GM18861 (cell line): ENCODE results near the gene PAN2.
"Not testable (repeated sequence)": the region's sequence is repeated elsewhere in the genome, so short reads cannot be mapped to it uniquely, and the experiment has no call there.

Experiments used
- ATAC-seq: cut with Tn5 transposase; IDR thresholded peaks from one replicate; pipeline ENCODE4 v1.9.1; 2021; ENCODE audit not compliant: unreplicated experiment

The PAN2 gene

DNA sequence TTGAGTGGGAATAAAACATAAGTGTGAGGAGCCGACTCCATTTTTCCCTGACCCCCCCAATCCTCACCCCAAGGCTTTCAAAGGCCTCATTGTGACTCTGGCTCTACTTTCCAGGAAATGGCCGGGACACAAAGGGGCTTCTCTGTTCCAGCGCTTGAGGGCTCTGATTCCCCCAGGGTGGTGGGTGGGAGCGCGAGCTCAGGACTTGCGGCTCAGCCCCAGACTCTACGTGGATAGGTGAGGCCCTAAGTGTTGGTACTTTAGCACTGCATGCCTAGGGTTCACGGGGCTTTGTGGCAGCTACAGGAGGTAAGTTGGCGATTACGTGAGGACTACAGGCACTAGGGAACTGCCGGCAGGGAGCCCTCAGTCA, 18.6 kb downstream of the PAN2 start:
- no peak for ATAC-seq

- no peak for ATAC-seq
Observed at GRCh38 chr12:56311003-56311402, 22.8 kb downstream of the PAN2 start.

- ATAC-seq = no peak
Observed at GRCh38 chr12:56308714-56309113, 25.1 kb downstream of the PAN2 start.

- ATAC-seq = no peak
Observed at GRCh38 chr12:56307221-56307965, 26.4 kb downstream of the PAN2 start.

- ATAC-seq = no peak
Observed at GRCh38 chr12:56304872-56305590, 28.8 kb downstream of the PAN2 start.

- ATAC-seq = no peak
Observed at GRCh38 chr12:56304276-56304675, 29.5 kb downstream of the PAN2 start.

DNA sequence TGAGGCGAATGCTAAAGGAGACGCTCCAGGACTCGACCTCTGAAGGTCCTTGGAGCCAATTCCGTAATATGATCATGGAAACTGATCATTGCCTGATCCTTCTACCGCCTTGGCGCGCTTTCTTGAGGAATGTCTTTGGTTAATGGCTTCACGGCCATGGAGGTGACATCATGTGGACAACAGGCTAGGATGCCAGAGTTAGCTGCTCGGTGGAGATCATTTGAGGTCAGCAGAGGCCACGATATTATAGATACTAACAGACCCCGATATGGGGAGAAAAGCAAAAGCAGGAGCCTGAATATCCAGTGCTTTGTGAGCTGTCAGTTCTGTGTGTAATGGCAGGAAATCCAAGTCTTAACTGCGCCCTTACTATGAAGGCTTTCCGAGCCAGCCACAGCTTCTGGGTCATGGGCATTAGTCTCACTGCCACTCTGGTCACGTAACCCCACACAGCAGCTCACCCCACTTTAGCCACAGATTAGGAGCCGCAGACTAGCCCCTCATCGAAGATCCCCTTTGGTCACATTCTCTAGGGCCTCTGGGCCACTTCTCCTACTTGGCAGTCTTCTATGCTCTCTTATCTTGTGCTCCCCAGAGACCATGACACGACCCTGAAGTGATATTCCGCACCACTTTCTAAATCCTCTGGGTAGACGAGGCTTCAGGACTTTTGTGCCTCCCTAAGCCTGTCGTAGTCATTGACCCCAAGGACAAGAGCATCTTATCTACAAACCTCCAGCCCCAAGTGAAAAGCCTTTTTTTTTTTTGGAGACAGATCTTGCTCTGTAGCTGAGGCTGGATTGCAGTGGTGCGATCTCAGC, 32.9 kb downstream of the PAN2 start:
- no peak for ATAC-seq

- ATAC-seq = peak; percentile 85
Observed at GRCh38 chr12:56299853-56300643, 33.8 kb downstream of the PAN2 start, which contains the start of gene CS. Gene CS (minus strand): TSS chr12:56300330. CDS start chr12:56300201, 129 bp downstream.

DNA sequence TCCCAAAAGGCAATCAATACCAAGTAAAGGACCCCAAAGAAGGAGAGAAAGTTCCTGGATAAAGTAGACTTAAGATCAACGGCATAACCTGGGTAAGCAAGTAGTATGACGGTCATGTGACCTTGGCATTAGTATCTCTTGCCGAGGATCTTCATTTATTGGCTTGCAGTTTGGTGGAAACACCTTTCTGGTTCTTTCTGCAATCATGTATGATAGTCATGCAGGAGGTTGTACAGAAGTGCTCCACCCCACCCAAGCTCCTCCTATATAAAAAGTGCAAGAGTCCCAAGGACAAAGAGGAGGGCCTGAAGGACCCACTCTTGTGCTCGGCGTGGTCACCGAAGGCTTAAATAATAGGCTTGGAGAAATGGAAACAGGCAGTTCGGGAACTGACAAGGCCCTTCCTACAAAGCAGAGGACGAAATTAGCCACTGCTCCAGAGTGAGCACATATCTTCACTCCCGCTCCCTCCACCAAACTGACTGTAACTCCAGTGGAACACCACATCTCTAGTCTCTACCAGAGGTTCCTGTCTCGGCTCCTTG, 34.4 kb downstream of the PAN2 start:
- no peak for ATAC-seq

- ATAC-seq = no peak
Observed at GRCh38 chr12:56298828-56299227, 35.0 kb downstream of the PAN2 start.

DNA sequence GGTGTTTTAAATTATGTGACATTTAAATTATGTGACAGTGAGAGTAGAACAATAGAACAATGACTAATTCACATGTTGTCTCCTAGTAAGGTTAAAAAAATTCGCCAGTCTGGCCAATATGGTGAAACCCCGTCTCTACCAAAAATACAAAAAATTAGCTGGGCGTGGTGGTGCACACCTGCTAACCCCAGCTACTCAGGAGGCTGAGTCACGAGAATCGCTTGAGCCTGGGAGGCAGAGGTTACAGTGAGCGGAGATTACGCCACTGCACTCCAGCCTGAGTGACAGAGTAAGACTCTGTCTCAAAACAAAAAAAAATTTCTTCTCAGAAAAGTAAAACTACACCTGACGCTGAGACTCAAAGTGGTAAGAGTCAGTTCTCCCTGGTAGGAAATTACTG, 36.4 kb downstream of the PAN2 start:
- no peak for ATAC-seq

DNA sequence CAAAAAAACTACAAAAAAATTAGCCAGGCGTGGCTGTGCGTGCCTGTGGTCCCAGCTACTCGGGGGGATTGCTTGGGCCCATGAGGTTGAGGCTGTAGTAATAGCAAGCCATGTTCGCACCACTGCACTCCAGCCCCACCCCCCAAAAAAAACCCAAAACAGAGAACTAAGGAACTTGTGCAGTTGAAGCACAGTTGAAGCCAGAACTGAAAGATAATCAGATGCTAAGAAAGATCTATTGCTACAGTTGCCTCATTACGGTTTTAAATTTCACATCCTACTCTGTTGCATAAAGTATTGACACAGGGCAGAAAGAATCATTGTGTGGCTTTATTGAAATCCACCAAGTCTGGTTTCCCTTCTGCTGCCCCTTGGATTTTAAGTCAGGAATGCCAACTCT, 37.5 kb downstream of the PAN2 start:
- no peak for ATAC-seq

- no peak for ATAC-seq
Observed at GRCh38 chr12:56293795-56294194, 40.0 kb downstream of the PAN2 start.

GRCh38 chr12:56288705-56289387, 45.0 kb downstream of the PAN2 start:
- ATAC-seq = no peak

DNA sequence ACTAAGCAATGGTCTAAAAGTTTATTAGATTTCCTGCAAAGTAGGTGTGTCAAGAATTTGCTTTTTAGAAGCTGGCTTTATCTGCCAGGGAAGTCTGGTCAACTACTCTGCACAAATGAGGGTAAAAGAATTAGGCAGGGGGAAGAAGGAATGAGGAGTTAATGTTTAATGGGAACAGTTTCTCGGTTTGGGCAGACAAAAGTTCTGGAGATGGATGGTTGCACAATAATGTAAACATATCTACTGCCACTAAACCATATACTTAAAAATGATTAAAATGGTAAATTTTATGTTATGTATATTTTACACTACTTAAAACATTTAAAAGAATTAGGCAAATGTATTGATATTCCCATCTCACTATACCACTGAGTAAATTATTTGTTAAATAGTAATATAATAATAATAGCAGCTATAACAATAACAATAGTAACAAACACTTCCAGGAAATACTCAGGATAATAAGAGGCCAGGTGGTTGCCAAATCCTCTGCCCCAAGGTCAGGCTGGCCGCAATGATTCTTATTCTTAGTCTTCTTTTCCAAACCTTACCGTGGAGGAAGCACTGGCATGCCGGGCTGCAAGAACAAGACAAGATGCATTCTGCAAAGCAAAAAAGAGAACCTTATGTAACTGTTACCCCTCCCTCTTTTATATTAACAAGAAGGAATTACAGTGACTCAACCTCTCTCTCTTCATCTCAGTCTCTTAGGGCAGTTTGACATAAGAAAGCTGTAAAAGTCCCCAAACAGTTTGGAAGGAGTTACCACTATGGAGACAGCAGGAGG, 47.6 kb downstream of the PAN2 start:
- no peak for ATAC-seq

- not testable (repeated sequence) for ATAC-seq
Observed at GRCh38 chr12:56284263-56284662, 49.5 kb downstream of the PAN2 start.

GRCh38 chr12:56282579-56282978, 51.2 kb downstream of the PAN2 start:
- no peak for ATAC-seq

DNA sequence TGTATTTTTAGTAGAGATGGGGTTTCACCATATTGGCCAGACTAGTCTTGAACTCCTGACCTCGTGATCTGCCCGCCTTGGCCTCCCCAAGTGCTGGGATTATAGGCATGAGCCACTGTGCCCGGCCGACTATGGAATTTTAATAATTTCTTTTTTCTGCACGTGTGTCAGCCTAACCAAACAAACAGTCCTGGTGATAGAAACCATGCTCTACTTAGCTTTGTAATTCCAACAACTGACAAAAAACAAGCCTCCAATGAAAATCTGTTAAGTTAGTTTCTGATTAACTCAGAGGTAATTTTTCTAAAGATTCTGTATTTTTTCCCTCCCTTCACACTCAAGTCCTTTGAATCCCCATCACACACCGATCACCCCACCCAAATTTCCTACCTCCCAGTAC, 51.8 kb downstream of the PAN2 start:
- no peak for ATAC-seq

DNA sequence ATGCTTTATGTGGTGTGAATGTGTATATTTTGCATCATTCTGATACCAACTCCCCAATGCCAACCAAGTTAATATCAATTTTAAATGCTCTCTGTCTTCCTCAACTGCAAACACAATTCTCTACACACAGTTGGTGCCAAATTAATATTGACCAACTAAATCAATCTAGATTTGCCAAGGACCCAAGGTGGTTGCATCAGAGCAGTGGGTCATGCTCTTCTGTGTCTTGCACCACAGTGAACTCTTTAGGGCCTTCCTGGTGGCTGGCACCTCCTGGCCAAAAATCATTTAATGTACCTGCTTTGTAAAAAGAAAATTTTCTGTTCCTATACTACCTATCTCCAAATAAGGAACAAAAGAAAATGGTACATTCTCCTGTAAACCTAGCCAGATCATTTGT, 53.0 kb downstream of the PAN2 start:
- ATAC-seq = no peak
